Endothelial cell of umbilical vein (primary cell): ENCODE results near the gene ZNF827. TPM values are rescaled to one million over a fixed set of nuclear protein-coding genes. Genes with fewer than 3 reads are reported as not detected.

Experiments used
- BruUV-seq: library from RNA; stranded (reverse); fragments of 400-500 nt; replicated peaks from 2 replicates; lab custom pipeline; 2021; lab: Mats Ljungman, UMichigan
- CTCF ChIA-PET: fragments of 300-600, 350-600 bp; sonication (Branson Sonifier 250); formaldehyde crosslinking; loops from one replicate; lab custom pipeline; 2021; ENCODE audit warnings: antibody characterized with exemption, inconsistent platforms; lab: Charles Lee
- POLR2A ChIA-PET: fragments of 300-600, 350-600 bp; sonication (Branson Sonifier 250); formaldehyde crosslinking; loops from one replicate; lab custom pipeline; 2021; ENCODE audit warnings: antibody characterized with exemption, inconsistent platforms; lab: Charles Lee
- DNase-seq: peaks from one replicate; pipeline ENCODE4 v3.0.0-alpha.2; 2011; ENCODE audit warnings: low read depth, low spot score
- FAIRE-seq: peaks from 2 replicates; lab custom pipeline; 2011; peaks lifted over from hg19 to GRCh38; lab: Jason Lieb, UNC
- H2AFZ ChIP-seq: 2 replicates; pipeline ENCODE4 v1.6.0; 2012; ENCODE audit warnings: low read depth, low read length, control low read depth, inconsistent platforms
- H3K27ac ChIP-seq: 2 replicates; pipeline ENCODE4 v1.5.1; 2011; ENCODE audit warnings: low read depth, mild to moderate bottlenecking, control low read depth, low read length, moderate library complexity; ENCODE audit not compliant: insufficient read depth
- H3K27me3 ChIP-seq, 2 experiments: 2 replicates each; pipeline versions ENCODE4 v1.6.0 to v1.6.1; 2011; ENCODE audit warnings: low read length in 2 of 2, mixed read lengths in 1 of 2; ENCODE audit not compliant: control insufficient read depth in 2 of 2, insufficient read depth in 2 of 2
- H3K36me3 ChIP-seq, 2 experiments: 2 replicates in 1 of 2; 3 replicates in 1 of 2; pipeline ENCODE4 v1.5.1; 2011; ENCODE audit warnings: low read length in 2 of 2, mild to moderate bottlenecking in 1 of 2, moderate library complexity in 1 of 2; ENCODE audit not compliant: control insufficient read depth in 2 of 2, insufficient read depth in 2 of 2; ENCODE audit errors: extremely low read depth in 1 of 2
- H3K4me1 ChIP-seq: 3 replicates; pipeline ENCODE4 v1.5.1; 2011; ENCODE audit warnings: mild to moderate bottlenecking, low read length; ENCODE audit not compliant: control insufficient read depth, insufficient read depth; ENCODE audit errors: extremely low read depth
- H3K4me2 ChIP-seq: 2 replicates; pipeline ENCODE4 v1.6.1; 2011; ENCODE audit warnings: low read length, control low read depth, mixed read lengths; ENCODE audit not compliant: insufficient read depth
- H3K4me3 ChIP-seq, 3 experiments: fragments of 200-600 bp in 1 of 3; sonication (generic), shearing (Covaris generic) in 1 of 3; replicated peaks in 1 of 3; 2 replicates each; pipeline ENCODE4 v1.5.1; 2011 to 2016; ENCODE audit warnings: control low read depth in 3 of 3, low read length in 3 of 3, mild to moderate bottlenecking in 2 of 3, inconsistent platforms in 1 of 3, low read depth in 1 of 3, moderate library complexity in 1 of 3; ENCODE audit not compliant: insufficient read depth in 1 of 3
- H3K79me2 ChIP-seq: 2 replicates; pipeline ENCODE4 v1.6.0; 2012; ENCODE audit warnings: low read length, inconsistent platforms; ENCODE audit not compliant: control insufficient read depth, insufficient read depth
- H3K9ac ChIP-seq: replicated peaks from 2 replicates; pipeline ENCODE3; 2011; ENCODE audit warnings: low read length, control low read depth; ENCODE audit not compliant: insufficient read depth; ENCODE audit errors: extremely low read depth
- H3K9me1 ChIP-seq: replicated peaks from 3 replicates; pipeline ENCODE4 v1.6.0; 2011; ENCODE audit warnings: mild to moderate bottlenecking, low read length; ENCODE audit not compliant: control insufficient read depth, insufficient read depth; ENCODE audit errors: extremely low read depth
- H3K9me3 ChIP-seq: replicated peaks from 2 replicates; pipeline ENCODE4 v1.5.1; 2012; ENCODE audit warnings: low read length, inconsistent platforms; ENCODE audit not compliant: control insufficient read depth, insufficient read depth
- H4K20me1 ChIP-seq: replicated peaks from 2 replicates; pipeline ENCODE3; 2011; ENCODE audit warnings: mild to moderate bottlenecking, low read length; ENCODE audit not compliant: control insufficient read depth, insufficient read depth; ENCODE audit errors: extremely low read depth
- EZH2 ChIP-seq: IDR thresholded peaks from 2 replicates; pipeline ENCODE4 v1.6.1; 2012; ENCODE audit warnings: borderline replicate concordance, low read depth, mild to moderate bottlenecking, moderate library complexity, low read length, inconsistent platforms; ENCODE audit not compliant: severe bottlenecking
- FOS ChIP-seq: IDR thresholded peaks from 2 replicates; pipeline ENCODE4 v1.6.1; 2011; ENCODE audit warnings: mild to moderate bottlenecking, low read length, moderate library complexity, borderline replicate concordance; ENCODE audit not compliant: insufficient read depth
- GATA2 ChIP-seq: IDR thresholded peaks from 2 replicates; pipeline ENCODE4 v1.7.0; 2011; ENCODE audit warnings: low read depth, mild to moderate bottlenecking, moderate library complexity, mixed read lengths, low read length; ENCODE audit not compliant: insufficient read length, insufficient read depth
- JUN ChIP-seq: IDR thresholded peaks from 2 replicates; pipeline ENCODE4 v1.6.1; 2011; ENCODE audit warnings: borderline replicate concordance, low read depth; ENCODE audit not compliant: insufficient read length, insufficient read depth
- MYC ChIP-seq: IDR thresholded peaks from one replicate; pipeline ENCODE4 v1.6.1; 2011; ENCODE audit warnings: mild to moderate bottlenecking, low read depth, low read length
- POLR2A ChIP-seq: IDR thresholded peaks from 2 replicates; pipeline ENCODE4 v1.6.1; 2012; ENCODE audit warnings: low read depth, mild to moderate bottlenecking, control low read depth, low read length
- POLR2AphosphoS5 ChIP-seq: IDR thresholded peaks from 2 replicates; pipeline ENCODE4 v1.6.1; 2012; ENCODE audit warnings: low read depth, mild to moderate bottlenecking, control low read depth, low read length, moderate library complexity; ENCODE audit not compliant: insufficient read depth
- dilution Hi-C: fragments of 300-500 bp; cut with MboI; formaldehyde crosslinking; loops from one replicate; pipeline ENCODE4 v1.15.0; 2019; ENCODE audit warnings: low sequenced_read_pairs; ENCODE audit not compliant: extremely low pct_ligation_motif_present
- intact Hi-C: fragments of 100-400 bp; cut with micrococcal nuclease; formaldehyde crosslinking; loops from one replicate; pipeline ENCODE4 v1.10.0; 2022
- polyA plus RNA-seq, 4 experiments: library from polyadenylated mRNA; depleted of rRNA in 3 of 4; stranded (reverse) in 3 of 4; unstranded in 1 of 4; fragments of >200 nt; gene quantifications; 2 replicates each; pipeline versions ENCODE4 v1.2.1 to v1.2.3, GENCODE V29; 2011 to 2012; ENCODE audit warnings: missing spikeins in 1 of 4
- total RNA-seq: library from RNA; stranded (reverse); gene quantifications from 2 replicates; pipeline ENCODE4 v1.2.3, GENCODE V29; 2021
- TF ChIP-seq, protein P1 (sequence below), 2 donors: IDR thresholded peaks; 1 replicate in 1 of 2; 2 replicates in 1 of 2; pipeline ENCODE4 v1.5.1; 2011; ENCODE audit warnings: low read length in 2 of 2, mild to moderate bottlenecking in 2 of 2, moderate library complexity in 2 of 2, control low read depth in 1 of 2, inconsistent platforms in 1 of 2, low read depth in 1 of 2; ENCODE audit not compliant: insufficient read depth in 1 of 2; ENCODE audit errors: extremely low read depth in 1 of 2
- TF ChIP-seq, protein P2 (sequence below): IDR thresholded peaks from 2 replicates; pipeline ENCODE4 v1.6.1; 2011; ENCODE audit not compliant: insufficient read depth, insufficient read length

Gene ZNF827
- total and polyA plus RNA-seq, 2 donors (not counting 3 experiments of a cell fraction or from before 2014, with no cell fraction given) = 16.9 to 23.7 TPM

DNA sequence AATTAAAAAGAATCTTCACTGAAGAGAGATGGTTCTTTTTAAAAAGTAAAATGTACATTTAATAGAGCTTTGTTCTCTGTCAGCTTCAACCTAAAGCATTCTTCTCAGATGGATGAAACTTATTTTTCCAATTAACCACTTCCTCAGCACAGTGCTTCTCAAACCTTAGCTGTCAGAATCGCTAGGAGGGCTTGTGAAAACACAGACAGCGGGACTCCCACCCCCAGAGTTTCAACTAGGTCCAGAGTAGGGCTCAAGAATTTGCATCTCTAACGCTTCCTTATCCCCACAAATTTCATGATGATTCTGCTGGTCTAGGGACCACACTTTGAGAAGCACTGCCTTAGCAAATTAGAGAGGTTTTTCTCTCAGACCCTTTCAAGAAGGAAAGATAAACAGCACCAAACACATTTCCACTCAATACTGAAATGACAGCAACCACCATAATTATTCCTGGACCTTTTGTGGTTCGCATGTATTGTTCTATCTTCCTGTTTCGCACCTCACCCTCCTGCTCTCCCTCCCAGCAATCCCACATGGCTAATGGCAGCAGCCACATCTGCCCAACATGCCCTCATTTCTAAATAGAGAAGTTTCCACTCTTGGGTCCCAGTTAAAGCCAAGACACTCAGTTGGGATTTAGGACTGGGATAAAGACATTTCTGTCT is 73.2 kb downstream of the ZNF827 start:
- Histone ChIP-seq H3K4me1 (peaks cover 6% of the 10 kb centered on the region), H3K9me1 (no peaks in the 10 kb centered on the region), H3K36me3 (peaks cover 0 to 2% of the 10 kb centered on the region in 2 experiments), H3K27ac (no peak overlapping the region), H3K4me2 (no peak overlapping the region), H4K20me1 (no peaks in the 10 kb centered on the region), H3K4me3 (no peak overlapping the region), H3K9me3 (no peaks in the 10 kb centered on the region), H3K9ac (no peak overlapping the region), H3K79me2 (no peaks in the 10 kb centered on the region), H3K27me3 (no peaks in the 10 kb centered on the region), H2AFZ (no peak overlapping the region)
- CTCF ChIA-PET = interaction anchor here (1.3 kb wide), 1 partner anchor 14 kb away, joined by 3 read pairs; no protein-coding TSS in a partner anchor
- no TSS peak for BruUV-seq
- no peak for TF ChIP-seq POLR2AphosphoS5
- POLR2A ChIA-PET = no interaction called here
- FAIRE-seq = no peak
- DNase-seq = no peak
- intact Hi-C loops = no loop called here
- dilution Hi-C loops = no loop called here

DNA sequence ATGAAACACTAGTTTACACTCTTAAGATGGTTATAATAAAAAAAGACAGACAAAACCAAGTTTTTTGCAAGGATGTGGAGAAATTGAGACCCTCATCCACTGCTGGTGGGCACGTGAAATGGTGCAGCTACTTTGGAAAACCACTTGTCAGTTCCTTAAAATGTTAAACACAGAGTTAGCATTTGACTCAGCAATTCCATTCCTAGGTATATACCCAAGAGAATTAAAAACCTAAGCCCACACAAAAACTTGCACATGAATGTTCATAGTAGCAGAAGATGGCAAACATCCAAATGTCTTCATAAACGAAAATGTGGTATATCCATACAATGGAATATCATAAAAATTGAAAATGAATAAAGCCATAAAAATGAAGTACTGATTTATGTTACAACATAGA is 75.4 kb downstream of the ZNF827 start:
- no peak overlapping the region for H3K9ac ChIP-seq
- peaks cover 0 to 3% of the 10 kb centered on the region in 2 experiments for H3K36me3 ChIP-seq
- H3K4me1 ChIP-seq = peaks cover 6% of the 10 kb centered on the region
- H3K27ac ChIP-seq = no peak overlapping the region
- no TSS peak for BruUV-seq
- no peak overlapping the region for H3K4me2 ChIP-seq
- FAIRE-seq (no peak), DNase-seq (no peak)
- ChIA-PET CTCF (no interaction called here), POLR2A (no interaction called here)
- TF ChIP-seq POLR2AphosphoS5 = no peak
- TF ChIP-seq GATA2 = no peak
- TF ChIP-seq FOS = no peak
- TF ChIP-seq EZH2 = no peak
- TF ChIP-seq POLR2A = no peak
- TF ChIP-seq, protein P1, sequence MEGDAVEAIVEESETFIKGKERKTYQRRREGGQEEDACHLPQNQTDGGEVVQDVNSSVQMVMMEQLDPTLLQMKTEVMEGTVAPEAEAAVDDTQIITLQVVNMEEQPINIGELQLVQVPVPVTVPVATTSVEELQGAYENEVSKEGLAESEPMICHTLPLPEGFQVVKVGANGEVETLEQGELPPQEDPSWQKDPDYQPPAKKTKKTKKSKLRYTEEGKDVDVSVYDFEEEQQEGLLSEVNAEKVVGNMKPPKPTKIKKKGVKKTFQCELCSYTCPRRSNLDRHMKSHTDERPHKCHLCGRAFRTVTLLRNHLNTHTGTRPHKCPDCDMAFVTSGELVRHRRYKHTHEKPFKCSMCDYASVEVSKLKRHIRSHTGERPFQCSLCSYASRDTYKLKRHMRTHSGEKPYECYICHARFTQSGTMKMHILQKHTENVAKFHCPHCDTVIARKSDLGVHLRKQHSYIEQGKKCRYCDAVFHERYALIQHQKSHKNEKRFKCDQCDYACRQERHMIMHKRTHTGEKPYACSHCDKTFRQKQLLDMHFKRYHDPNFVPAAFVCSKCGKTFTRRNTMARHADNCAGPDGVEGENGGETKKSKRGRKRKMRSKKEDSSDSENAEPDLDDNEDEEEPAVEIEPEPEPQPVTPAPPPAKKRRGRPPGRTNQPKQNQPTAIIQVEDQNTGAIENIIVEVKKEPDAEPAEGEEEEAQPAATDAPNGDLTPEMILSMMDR (IDR thresholded peaks at IDR 0.05; ENCODE audit: extremely low read depth in 1 of 2, insufficient read depth in 1 of 2, low read depth in 1 of 2, low read length in 2 of 2) = no peak
- TF ChIP-seq, protein P2, sequence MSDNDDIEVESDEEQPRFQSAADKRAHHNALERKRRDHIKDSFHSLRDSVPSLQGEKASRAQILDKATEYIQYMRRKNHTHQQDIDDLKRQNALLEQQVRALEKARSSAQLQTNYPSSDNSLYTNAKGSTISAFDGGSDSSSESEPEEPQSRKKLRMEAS = no peak
- no peak for TF ChIP-seq JUN
- no peak for TF ChIP-seq MYC
- H3K4me3 ChIP-seq = no peak overlapping the region
- intact Hi-C loops = no loop called here
- H2AFZ ChIP-seq = no peak overlapping the region
- no peaks in the 10 kb centered on the region for H3K79me2 ChIP-seq
- H3K27me3 ChIP-seq = no peaks in the 10 kb centered on the region
- dilution Hi-C loops = no loop called here
- no peaks in the 10 kb centered on the region for H3K9me1 ChIP-seq
- no peaks in the 10 kb centered on the region for H3K9me3 ChIP-seq
- H4K20me1 ChIP-seq = no peaks in the 10 kb centered on the region
